Measurements from ENCODE around the gene SULT2A1. TPM values are rescaled to one million over a fixed set of nuclear protein-coding genes. Genes with fewer than 3 reads are reported as not detected.
"Not testable (repeated sequence)": the region's sequence is repeated elsewhere in the genome, so short reads cannot be mapped to it uniquely, and the experiment has no call there.

The SULT2A1 gene
- total RNA-seq, 2 experiments from 2014 or later, result not detected

GRCh38 chr19:47861630-47862029 lies 24.5 kb downstream of the SULT2A1 start:
- no peaks in the 10 kb centered on the region for H3K79me2 ChIP-seq (ENCODE audit: insufficient read depth, low read depth, low read length)
- H4K20me1 ChIP-seq (ENCODE audit: insufficient read depth, low read length), result no peaks in the 10 kb centered on the region
- intact Hi-C loops (cut with micrococcal nuclease; ENCODE audit: unreplicated experiment), result loop anchor here (10.0 kb wide), 1 partner anchor 47 kb away; no protein-coding TSS in a partner anchor
- H2AFZ ChIP-seq (ENCODE audit: low read length), result no peak overlapping the region
- no peaks in the 10 kb centered on the region for H3K36me3 ChIP-seq (ENCODE audit: insufficient read depth, low read length)
- H3K4me2 ChIP-seq (ENCODE audit: low read length), result no peak overlapping the region
- no peaks in the 10 kb centered on the region for H3K4me1 ChIP-seq (ENCODE audit: insufficient read depth, low read length, poor library complexity, severe bottlenecking)
- TF ChIP-seq CTCF (conservative IDR thresholded peaks at IDR 0.05; ENCODE audit: low read length), result no peak
- no peak for TF ChIP-seq EZH2phosphoT487 (IDR thresholded peaks at IDR 0.05; ENCODE audit: borderline replicate concordance, low read depth, low read length)
- H3K27ac ChIP-seq (ENCODE audit: low read depth, low read length, poor library complexity, severe bottlenecking), result no peak overlapping the region
- no peaks in the 10 kb centered on the region for H3K9me3 ChIP-seq (ENCODE audit: low read length)
- POLR2A ChIA-PET, result no interaction called here
- no peak overlapping the region for H3K4me3 ChIP-seq (ENCODE audit: low read depth, low read length, poor library complexity, severe bottlenecking)
- no peaks in the 10 kb centered on the region for H3K9me2 ChIP-seq (ENCODE audit: insufficient read depth, low read length)
- no TSS peak for BruUV-seq (replicated peaks)
- CTCF ChIA-PET (ENCODE audit: unreplicated experiment), result no interaction called here
- DNase-seq (ENCODE audit: low spot score), result no peak

GRCh38 chr19:47860602-47861297 lies 25.4 kb downstream of the SULT2A1 start:
- no peak overlapping the region for H3K4me2 ChIP-seq (ENCODE audit: low read length)
- CTCF ChIA-PET (ENCODE audit: unreplicated experiment), result no interaction called here
- intact Hi-C loops (cut with micrococcal nuclease; ENCODE audit: unreplicated experiment), result loop anchor here (10.0 kb wide), 1 partner anchor 46 kb away; no protein-coding TSS in a partner anchor

DNA sequence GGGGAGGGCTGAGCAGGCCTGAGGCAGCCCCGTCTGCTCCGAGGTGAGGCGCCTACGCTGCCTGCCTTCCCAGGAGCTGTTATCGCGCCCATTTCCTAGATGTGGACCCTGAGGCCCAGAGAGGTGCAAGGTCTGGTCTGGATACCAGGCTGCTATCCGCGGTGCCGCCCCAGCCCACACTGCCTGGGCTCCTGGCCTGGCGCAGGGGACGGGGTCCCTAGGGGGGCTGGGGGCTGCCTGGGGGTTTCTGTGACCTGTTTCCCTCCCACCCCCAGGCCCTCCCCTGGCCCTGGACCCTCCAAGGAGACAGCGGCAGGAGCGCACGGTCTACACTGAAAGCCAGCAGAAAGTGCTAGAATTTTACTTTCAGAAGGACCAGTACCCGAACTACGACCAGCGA lies 26.3 kb downstream of the SULT2A1 start:
- DNase-seq (ENCODE audit: low spot score); CTCF ChIA-PET (ENCODE audit: unreplicated experiment); H3K27ac ChIP-seq (ENCODE audit: low read depth, low read length, poor library complexity, severe bottlenecking); H3K79me2 ChIP-seq (ENCODE audit: insufficient read depth, low read depth, low read length); H3K4me3 ChIP-seq (ENCODE audit: low read depth, low read length, poor library complexity, severe bottlenecking); POLR2A ChIA-PET; H3K9me3 ChIP-seq (ENCODE audit: low read length); H3K4me1 ChIP-seq (ENCODE audit: insufficient read depth, low read length, poor library complexity, severe bottlenecking); H4K20me1 ChIP-seq (ENCODE audit: insufficient read depth, low read length); H3K4me2 ChIP-seq (ENCODE audit: low read length); H3K36me3 ChIP-seq (ENCODE audit: insufficient read depth, low read length); H3K9me2 ChIP-seq (ENCODE audit: insufficient read depth, low read length); H2AFZ ChIP-seq (ENCODE audit: low read length); BruUV-seq (replicated peaks): not testable (repeated sequence)
- intact Hi-C loops (cut with micrococcal nuclease; ENCODE audit: unreplicated experiment), result loop anchor here (10.0 kb wide), 1 partner anchor 45 kb away; no protein-coding TSS in a partner anchor

More at GRCh38 chr19:47860602-47861297, 25.4 kb downstream of the SULT2A1 start:
- Histone ChIP-seq H3K9me3 (ENCODE audit: low read length) (no peaks in the 10 kb centered on the region), H2AFZ (ENCODE audit: low read length) (no peak overlapping the region), H3K79me2 (ENCODE audit: insufficient read depth, low read depth, low read length) (no peaks in the 10 kb centered on the region), H3K9me2 (ENCODE audit: insufficient read depth, low read length) (no peaks in the 10 kb centered on the region), H4K20me1 (ENCODE audit: insufficient read depth, low read length) (no peaks in the 10 kb centered on the region), H3K4me1 (ENCODE audit: insufficient read depth, low read length, poor library complexity, severe bottlenecking) (no peaks in the 10 kb centered on the region), H3K27ac (ENCODE audit: low read depth, low read length, poor library complexity, severe bottlenecking) (no peak overlapping the region), H3K36me3 (ENCODE audit: insufficient read depth, low read length) (no peaks in the 10 kb centered on the region), H3K4me3 (ENCODE audit: low read depth, low read length, poor library complexity, severe bottlenecking) (no peak overlapping the region)
- no TSS peak for BruUV-seq (replicated peaks)
- DNase-seq (ENCODE audit: low spot score), result no peak
- no peak for TF ChIP-seq CTCF (conservative IDR thresholded peaks at IDR 0.05; ENCODE audit: low read length)
- TF ChIP-seq EZH2phosphoT487 (IDR thresholded peaks at IDR 0.05; ENCODE audit: borderline replicate concordance, low read depth, low read length), result no peak
- POLR2A ChIA-PET, result no interaction called here

- H2AFZ ChIP-seq (ENCODE audit: low read length); H3K4me1 ChIP-seq (ENCODE audit: insufficient read depth, low read length, poor library complexity, severe bottlenecking); CTCF ChIA-PET (ENCODE audit: unreplicated experiment); H3K9me2 ChIP-seq (ENCODE audit: insufficient read depth, low read length); BruUV-seq (replicated peaks); POLR2A ChIA-PET; H3K79me2 ChIP-seq (ENCODE audit: insufficient read depth, low read depth, low read length); DNase-seq (ENCODE audit: low spot score); H3K4me2 ChIP-seq (ENCODE audit: low read length); H3K9me3 ChIP-seq (ENCODE audit: low read length); intact Hi-C loops (cut with micrococcal nuclease; ENCODE audit: unreplicated experiment); H3K4me3 ChIP-seq (ENCODE audit: low read depth, low read length, poor library complexity, severe bottlenecking); H3K27ac ChIP-seq (ENCODE audit: low read depth, low read length, poor library complexity, severe bottlenecking); H3K36me3 ChIP-seq (ENCODE audit: insufficient read depth, low read length); H4K20me1 ChIP-seq (ENCODE audit: insufficient read depth, low read length): not testable (repeated sequence)
These were observed 27.3 kb downstream of the SULT2A1 start, which contains the start of gene TPRX2 for GRCh38 chr19:47858646-47859285. TSS of gene TPRX2 (plus strand) at chr19:47859235. CDS start at chr19:47859247, 12 bp downstream.

DNA sequence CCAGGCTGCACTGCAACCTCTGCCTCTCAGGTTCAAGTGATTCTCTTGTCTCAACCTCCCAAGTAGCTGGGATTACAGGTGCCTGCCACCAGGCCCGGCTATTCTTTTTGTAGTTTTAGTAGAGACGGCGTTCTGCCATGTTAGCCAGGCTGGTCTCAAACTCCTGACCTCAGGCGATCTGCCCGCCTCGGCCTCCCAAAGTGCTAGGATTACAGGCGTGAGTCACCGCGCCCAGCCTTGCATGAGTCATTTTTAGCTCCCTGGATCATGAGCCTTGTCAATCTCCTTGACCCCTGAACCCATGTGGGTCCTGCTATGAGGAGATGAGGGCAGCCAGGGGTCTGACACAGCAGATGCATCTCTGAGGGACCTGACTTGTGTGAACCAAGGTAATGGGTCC lies 27.9 kb downstream of the SULT2A1 start:
- CTCF ChIA-PET (ENCODE audit: unreplicated experiment); POLR2A ChIA-PET; H2AFZ ChIP-seq (ENCODE audit: low read length); H3K9me2 ChIP-seq (ENCODE audit: insufficient read depth, low read length); H3K36me3 ChIP-seq (ENCODE audit: insufficient read depth, low read length); H3K79me2 ChIP-seq (ENCODE audit: insufficient read depth, low read depth, low read length); H3K4me1 ChIP-seq (ENCODE audit: insufficient read depth, low read length, poor library complexity, severe bottlenecking); H3K4me2 ChIP-seq (ENCODE audit: low read length); H4K20me1 ChIP-seq (ENCODE audit: insufficient read depth, low read length); BruUV-seq (replicated peaks); DNase-seq (ENCODE audit: low spot score); H3K4me3 ChIP-seq (ENCODE audit: low read depth, low read length, poor library complexity, severe bottlenecking); intact Hi-C loops (cut with micrococcal nuclease; ENCODE audit: unreplicated experiment); H3K27ac ChIP-seq (ENCODE audit: low read depth, low read length, poor library complexity, severe bottlenecking); H3K9me3 ChIP-seq (ENCODE audit: low read length): not testable (repeated sequence)
